HG03457 (cell line): ENCODE measurements around the gene SENP1.

Experiments used
- ATAC-seq: cut with Tn5 transposase; IDR thresholded peaks from one replicate; pipeline ENCODE4 v1.9.1; 2021; ENCODE audit warnings: moderate number of reproducible peaks; ENCODE audit not compliant: unreplicated experiment

Gene SENP1

GRCh38 chr12:48068457-48068856 lies 37.4 kb downstream of the SENP1 start:
- ATAC-seq = no peak

GRCh38 chr12:48067250-48067938 lies 38.5 kb downstream of the SENP1 start:
- no peak for ATAC-seq

- no peak for ATAC-seq
Observed at GRCh38 chr12:48065041-48065440, 40.8 kb downstream of the SENP1 start.

- no peak for ATAC-seq
Observed at GRCh38 chr12:48063530-48063929, 42.3 kb downstream of the SENP1 start.

GRCh38 chr12:48061938-48062719 lies 43.8 kb downstream of the SENP1 start:
- ATAC-seq = no peak

GRCh38 chr12:48060474-48060873 lies 45.4 kb downstream of the SENP1 start:
- no peak for ATAC-seq

- ATAC-seq = no peak
Observed at GRCh38 chr12:48058771-48059170, 47.1 kb downstream of the SENP1 start.

- no peak for ATAC-seq
Observed at GRCh38 chr12:48054955-48055821, 50.7 kb downstream of the SENP1 start.

- ATAC-seq = no peak
Observed at GRCh38 chr12:48053883-48054282, 52.0 kb downstream of the SENP1 start.

GRCh38 chr12:48053122-48053521 lies 52.8 kb downstream of the SENP1 start:
- ATAC-seq = no peak

- ATAC-seq = no peak
Observed at GRCh38 chr12:48051681-48052080, 54.2 kb downstream of the SENP1 start.

GRCh38 chr12:48050174-48050573 lies 55.7 kb downstream of the SENP1 start:
- ATAC-seq = no peak

GRCh38 chr12:48045965-48046518 lies 59.8 kb downstream of the SENP1 start:
- no peak for ATAC-seq

GRCh38 chr12:48045061-48045846 lies 60.6 kb downstream of the SENP1 start:
- ATAC-seq = no peak

GRCh38 chr12:48044396-48044795 lies 61.5 kb downstream of the SENP1 start:
- ATAC-seq = no peak

GRCh38 chr12:48043771-48044170 lies 62.1 kb downstream of the SENP1 start:
- ATAC-seq = no peak

- no peak for ATAC-seq
Observed at GRCh38 chr12:48041591-48042423, 64.1 kb downstream of the SENP1 start.

GRCh38 chr12:48040354-48040753 lies 65.5 kb downstream of the SENP1 start:
- no peak for ATAC-seq

GRCh38 chr12:48039151-48039550 lies 66.7 kb downstream of the SENP1 start:
- no peak for ATAC-seq

GRCh38 chr12:48038085-48038484 lies 67.8 kb downstream of the SENP1 start:
- ATAC-seq = no peak
